Fibroblast of lung (primary cell): ENCODE measurements around the gene CHML. TPM values are rescaled to one million over a fixed set of nuclear protein-coding genes. Genes with fewer than 3 reads are reported as not detected.
A peak's percentile ranks its signal among the peaks of the same experiment; 100 is the strongest.

Experiments used
- DNase-seq, 2 donors: peaks; one replicate each; pipeline versions ENCODE4 v3.0.0 to v3.0.0-alpha.2; 2010; ENCODE audit warnings: low read depth in 2 of 2
- H2AFZ ChIP-seq: 2 replicates; pipeline ENCODE4 v1.5.1; 2012; ENCODE audit warnings: low read length, control low read depth, inconsistent platforms
- H3K27ac ChIP-seq: 2 replicates; pipeline ENCODE4 v1.5.1; 2011; ENCODE audit warnings: low read length, control low read depth; ENCODE audit not compliant: insufficient read depth
- H3K27me3 ChIP-seq: 2 replicates; pipeline ENCODE4 v1.5.1; 2011; ENCODE audit warnings: mild to moderate bottlenecking, low read length; ENCODE audit not compliant: control insufficient read depth, insufficient read depth
- H3K36me3 ChIP-seq: 2 replicates; pipeline ENCODE4 v1.5.1; 2011; ENCODE audit warnings: low read length; ENCODE audit not compliant: control insufficient read depth, insufficient read depth
- H3K4me1 ChIP-seq: 2 replicates; pipeline ENCODE4 v1.5.1; 2011; ENCODE audit warnings: low read length; ENCODE audit not compliant: control insufficient read depth, insufficient read depth; ENCODE audit errors: extremely low read depth
- H3K4me2 ChIP-seq: 2 replicates; pipeline ENCODE4 v1.5.1; 2011; ENCODE audit warnings: low read length, control low read depth; ENCODE audit not compliant: insufficient read depth; ENCODE audit errors: extremely low read depth
- H3K4me3 ChIP-seq, 4 experiments: fragments of 200-600 bp in 1 of 4; sonication (generic) in 1 of 4; replicated peaks in 1 of 4; 2 replicates each; pipeline ENCODE4 v1.5.1; 2011 to 2016; ENCODE audit warnings: low read length in 4 of 4, low read depth in 3 of 4, mild to moderate bottlenecking in 3 of 4, control low read depth in 2 of 4, inconsistent platforms in 1 of 4, mixed read lengths in 1 of 4; ENCODE audit not compliant: insufficient read depth in 1 of 4; ENCODE audit errors: control extremely low read depth in 1 of 4
- H3K79me2 ChIP-seq: 2 replicates; pipeline ENCODE4 v1.5.1; 2012; ENCODE audit warnings: mild to moderate bottlenecking, low read length, inconsistent platforms; ENCODE audit not compliant: control insufficient read depth, insufficient read depth
- H3K9ac ChIP-seq: 2 replicates; pipeline ENCODE4 v1.5.1; 2011; ENCODE audit warnings: mild to moderate bottlenecking, low read length, control low read depth; ENCODE audit not compliant: insufficient read depth
- H3K9me3 ChIP-seq: 2 replicates; pipeline ENCODE4 v1.5.1; 2012; ENCODE audit warnings: low read depth, low read length; ENCODE audit not compliant: control insufficient read depth, insufficient read depth
- H4K20me1 ChIP-seq: 2 replicates; pipeline ENCODE4 v1.5.1; 2011; ENCODE audit warnings: low read length; ENCODE audit not compliant: control insufficient read depth, insufficient read depth; ENCODE audit errors: extremely low read depth
- EZH2 ChIP-seq: IDR thresholded peaks from 2 replicates; pipeline ENCODE4 v1.5.1; 2012; ENCODE audit warnings: low read length, control low read depth, mild to moderate bottlenecking; ENCODE audit errors: missing control alignments
- polyA plus RNA-seq, 2 donors: library from polyadenylated mRNA; depleted of rRNA in 1 of 2; stranded (reverse) in 1 of 2; unstranded in 1 of 2; fragments of >200 nt; gene quantifications; 2 replicates each; pipeline ENCODE4 v1.2.1, GENCODE V29; 2011 to 2012; ENCODE audit warnings: missing spikeins in 1 of 2
- total RNA-seq: library from RNA; depleted of rRNA; stranded (reverse); fragments of >200 nt; gene quantifications from 2 replicates; pipeline ENCODE4 v1.2.1, GENCODE V29; 2014
- TF ChIP-seq, protein P1 (sequence below), 2 donors: IDR thresholded peaks in 1 of 2; conservative IDR thresholded peaks in 1 of 2; 1 replicate in 1 of 2; 2 replicates in 1 of 2; pipeline ENCODE4 v1.5.1; 2011 to 2012; ENCODE audit warnings: low read length in 2 of 2, control low read depth in 1 of 2, inconsistent platforms in 1 of 2, low read depth in 1 of 2, mild to moderate bottlenecking in 1 of 2

Gene CHML
- total and polyA plus RNA-seq, 2 donors (not counting 1 experiment from before 2014, with no cell fraction given): 11.4 to 16.1 TPM

DNA sequence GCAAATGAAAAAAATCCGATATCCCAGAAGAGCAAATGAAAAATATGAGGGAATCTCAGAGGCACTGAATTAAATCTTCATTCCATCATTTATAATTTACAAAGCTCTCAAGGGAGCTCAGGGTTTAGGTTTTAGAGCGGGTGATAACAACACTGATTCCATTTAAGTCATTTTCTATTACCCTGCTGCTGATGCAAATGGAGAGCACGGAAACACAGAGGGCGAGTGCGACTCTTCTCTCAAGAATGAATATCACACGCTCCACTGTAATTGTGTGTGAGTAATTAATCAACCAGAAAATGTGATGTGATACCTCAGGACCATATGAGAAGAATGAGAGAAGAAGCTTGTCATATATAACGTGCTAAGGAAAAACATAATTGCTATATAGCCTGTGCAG lies 22.7 kb downstream of the CHML start:
- Histone ChIP-seq H3K27me3 (no peaks in the 10 kb centered on the region), H4K20me1 (no peaks in the 10 kb centered on the region), H3K4me1 (no peaks in the 10 kb centered on the region), H3K9ac (no peak overlapping the region), H3K27ac (no peak overlapping the region), H3K9me3 (no peaks in the 10 kb centered on the region), H3K36me3 (peaks cover 2% of the 10 kb centered on the region), H3K79me2 (no peaks in the 10 kb centered on the region), H3K4me3 (no peak overlapping the region), H2AFZ (no peak overlapping the region), H3K4me2 (no peak overlapping the region)
- no peak for DNase-seq
- TF ChIP-seq, protein P1, sequence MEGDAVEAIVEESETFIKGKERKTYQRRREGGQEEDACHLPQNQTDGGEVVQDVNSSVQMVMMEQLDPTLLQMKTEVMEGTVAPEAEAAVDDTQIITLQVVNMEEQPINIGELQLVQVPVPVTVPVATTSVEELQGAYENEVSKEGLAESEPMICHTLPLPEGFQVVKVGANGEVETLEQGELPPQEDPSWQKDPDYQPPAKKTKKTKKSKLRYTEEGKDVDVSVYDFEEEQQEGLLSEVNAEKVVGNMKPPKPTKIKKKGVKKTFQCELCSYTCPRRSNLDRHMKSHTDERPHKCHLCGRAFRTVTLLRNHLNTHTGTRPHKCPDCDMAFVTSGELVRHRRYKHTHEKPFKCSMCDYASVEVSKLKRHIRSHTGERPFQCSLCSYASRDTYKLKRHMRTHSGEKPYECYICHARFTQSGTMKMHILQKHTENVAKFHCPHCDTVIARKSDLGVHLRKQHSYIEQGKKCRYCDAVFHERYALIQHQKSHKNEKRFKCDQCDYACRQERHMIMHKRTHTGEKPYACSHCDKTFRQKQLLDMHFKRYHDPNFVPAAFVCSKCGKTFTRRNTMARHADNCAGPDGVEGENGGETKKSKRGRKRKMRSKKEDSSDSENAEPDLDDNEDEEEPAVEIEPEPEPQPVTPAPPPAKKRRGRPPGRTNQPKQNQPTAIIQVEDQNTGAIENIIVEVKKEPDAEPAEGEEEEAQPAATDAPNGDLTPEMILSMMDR (conservative IDR thresholded peaks at IDR 0.05 in 1 of 2, IDR thresholded peaks at IDR 0.05 in 1 of 2; ENCODE audit: low read depth in 1 of 2, low read length in 2 of 2): no peak
- no peak for TF ChIP-seq EZH2

DNA sequence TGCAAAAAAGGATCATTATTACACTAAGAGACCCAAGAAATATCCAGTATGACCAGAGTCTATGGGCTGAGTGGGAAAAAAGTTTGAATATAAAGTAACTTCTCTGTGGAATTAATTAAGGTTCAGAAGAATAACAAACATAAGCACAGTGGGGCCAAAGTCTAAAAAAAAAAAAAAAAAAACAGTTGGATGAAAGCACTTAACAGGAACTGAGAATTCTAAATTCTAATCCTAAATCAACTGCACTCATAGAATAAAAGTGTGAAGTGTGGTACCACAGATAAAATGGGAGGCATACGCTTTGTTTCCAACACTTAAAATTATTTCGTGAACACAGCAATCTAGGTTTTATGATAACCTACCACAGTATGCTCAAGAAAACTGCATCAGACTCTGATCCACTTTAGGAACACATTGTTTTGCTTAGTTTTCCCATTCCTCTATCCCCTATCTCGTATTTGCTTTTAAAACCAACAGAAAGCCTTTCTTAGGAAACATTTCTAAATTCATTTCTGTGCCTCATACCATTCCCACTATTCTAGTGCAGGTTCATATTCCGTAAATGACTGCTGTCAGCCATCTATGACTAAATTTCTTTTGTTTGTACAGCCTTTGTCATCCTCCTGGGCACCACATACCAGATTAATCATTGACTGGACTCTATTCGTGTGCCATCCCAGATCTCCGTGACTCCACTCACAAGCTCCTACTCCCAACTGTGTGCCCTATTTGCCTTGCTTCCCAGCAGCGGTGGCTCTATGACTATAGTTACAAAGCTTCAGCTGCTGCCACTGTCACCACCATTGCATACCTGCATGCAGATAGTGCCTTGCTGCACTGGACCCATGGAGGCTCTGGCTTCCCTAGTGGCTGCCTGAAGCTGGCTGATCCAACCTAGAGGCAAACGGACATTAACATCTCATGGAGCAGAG lies 24.9 kb downstream of the CHML start:
- no peak overlapping the region for H3K27ac ChIP-seq
- peaks cover 9% of the 10 kb centered on the region for H3K4me1 ChIP-seq
- H3K79me2 ChIP-seq: no peaks in the 10 kb centered on the region
- H3K4me2 ChIP-seq: no peak overlapping the region
- DNase-seq: peak in 1 of 2 donors; percentile 27
- no peaks in the 10 kb centered on the region for H4K20me1 ChIP-seq
- H3K36me3 ChIP-seq: no peaks in the 10 kb centered on the region
- H3K4me3 ChIP-seq: no peak overlapping the region
- H3K9ac ChIP-seq: no peak overlapping the region
- no peaks in the 10 kb centered on the region for H3K9me3 ChIP-seq
- no peak overlapping the region for H2AFZ ChIP-seq
- no peak for TF ChIP-seq EZH2
- TF ChIP-seq, protein P1 (conservative IDR thresholded peaks at IDR 0.05 in 1 of 2, IDR thresholded peaks at IDR 0.05 in 1 of 2; ENCODE audit: low read depth in 1 of 2, low read length in 2 of 2): no peak
- no peaks in the 10 kb centered on the region for H3K27me3 ChIP-seq

DNA sequence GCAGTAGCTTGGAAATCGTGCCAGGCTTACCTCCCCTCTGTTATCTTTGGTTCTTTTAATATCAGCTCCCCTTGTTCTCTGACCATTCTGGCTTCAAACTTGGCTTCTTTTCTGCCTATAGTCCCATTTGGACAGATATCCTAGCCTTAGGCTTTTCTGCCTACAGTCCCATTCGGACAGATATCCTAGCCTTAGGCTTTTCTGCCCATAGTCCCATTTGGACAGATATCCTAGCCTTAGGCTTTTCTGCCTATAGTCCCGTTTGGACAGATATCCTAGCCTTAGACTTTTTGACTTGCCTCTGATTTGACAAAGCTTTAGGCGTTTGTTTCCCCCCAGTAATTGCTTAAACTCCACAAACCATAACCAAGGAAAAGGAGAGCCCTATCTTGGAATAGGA lies 25.6 kb downstream of the CHML start:
- Histone ChIP-seq H3K4me2 (no peak overlapping the region), H3K36me3 (no peaks in the 10 kb centered on the region)

More for the DNA sequence above, 25.6 kb downstream of the CHML start:
- Histone ChIP-seq H3K27me3 (no peaks in the 10 kb centered on the region), H2AFZ (no peak overlapping the region), H3K79me2 (no peaks in the 10 kb centered on the region), H3K9me3 (no peaks in the 10 kb centered on the region), H3K4me3 (no peak overlapping the region), H4K20me1 (no peaks in the 10 kb centered on the region), H3K27ac (no peak overlapping the region), H3K4me1 (peaks cover 9% of the 10 kb centered on the region), H3K9ac (no peak overlapping the region)
- TF ChIP-seq EZH2: no peak
- TF ChIP-seq, protein P1 (conservative IDR thresholded peaks at IDR 0.05 in 1 of 2, IDR thresholded peaks at IDR 0.05 in 1 of 2; ENCODE audit: low read depth in 1 of 2, low read length in 2 of 2): no peak
- DNase-seq: no peak
